Neural cell (in vitro differentiated cells): ENCODE data around the gene SAMD4A. TPM values are rescaled to one million over a fixed set of nuclear protein-coding genes. Genes with fewer than 3 reads are reported as not detected.

ENCODE experiments used
- H2AFZ ChIP-seq: fragments of 200-600, 300-800 bp; sonication (generic), shearing (Covaris generic); 2 replicates; pipeline ENCODE4 v1.6.0; 2014; ENCODE audit warnings: low read depth, mild to moderate bottlenecking, antibody characterized with exemption, low read length, moderate library complexity
- H3F3A ChIP-seq: fragments of 200-600 bp; shearing (Covaris generic); 2 replicates; pipeline ENCODE4 v1.6.1; 2016; ENCODE audit warnings: mild to moderate bottlenecking, moderate library complexity, mixed read lengths, antibody characterized with exemption, low read length; ENCODE audit not compliant: insufficient read depth, poor library complexity, severe bottlenecking
- H3K27ac ChIP-seq: fragments of 200-600, 300-800 bp; sonication (generic), shearing (Covaris generic); 2 replicates; pipeline ENCODE4 v1.5.1; 2014; ENCODE audit warnings: mild to moderate bottlenecking, low read length, moderate library complexity
- H3K27me3 ChIP-seq: fragments of 300-800, 200-600 bp; sonication (generic), shearing (Covaris generic); 2 replicates; pipeline ENCODE4 v1.6.0; 2014; ENCODE audit warnings: mild to moderate bottlenecking, low read depth, low read length, moderate library complexity; ENCODE audit not compliant: insufficient read depth
- H3K36me3 ChIP-seq: fragments of 300-800, 200-600 bp; sonication (generic), shearing (Covaris generic); 2 replicates; pipeline ENCODE4 v1.5.1; 2014; ENCODE audit warnings: mild to moderate bottlenecking, antibody characterized with exemption, low read length, moderate library complexity; ENCODE audit not compliant: insufficient read depth
- H3K4me2 ChIP-seq: fragments of 300-800, 200-600 bp; sonication (generic), shearing (Covaris generic); 2 replicates; pipeline ENCODE4 v1.6.0; 2014; ENCODE audit warnings: mild to moderate bottlenecking, low read length
- H3K4me3 ChIP-seq: fragments of 300-800, 200-600 bp; sonication (generic), shearing (Covaris generic); 2 replicates; pipeline ENCODE4 v1.5.1; 2014; ENCODE audit warnings: mild to moderate bottlenecking, low read length, moderate library complexity
- H3K79me2 ChIP-seq: fragments of 200-600 bp; shearing (Covaris generic); replicated peaks from 2 replicates; pipeline ENCODE4 v1.6.0; 2014; ENCODE audit warnings: mild to moderate bottlenecking, low read length, moderate library complexity; ENCODE audit not compliant: insufficient read depth
- H3K9ac ChIP-seq: fragments of 300-800, 200-600 bp; sonication (generic), shearing (Covaris generic); 2 replicates; pipeline ENCODE4 v1.6.1; 2016; ENCODE audit warnings: mild to moderate bottlenecking, low read length, mixed read lengths
- H3K9me2 ChIP-seq: fragments of 200-600 bp; shearing (Covaris generic); 2 replicates; pipeline ENCODE4 v1.6.1; 2016; ENCODE audit warnings: mild to moderate bottlenecking, low read length, mixed read lengths; ENCODE audit not compliant: insufficient read depth
- H3K9me3 ChIP-seq: fragments of 200-600, 300-800 bp; sonication (generic), shearing (Covaris generic); 2 replicates; pipeline ENCODE4 v1.6.1; 2016; ENCODE audit warnings: mild to moderate bottlenecking, mixed run types, low read length, moderate library complexity, mixed read lengths
- H4K20me1 ChIP-seq: fragments of 200-600 bp; shearing (Covaris generic); 2 replicates; pipeline ENCODE4 v1.6.1; 2016; ENCODE audit warnings: mild to moderate bottlenecking, mixed run types; ENCODE audit not compliant: insufficient read depth
- EP300 ChIP-seq: fragments of 450-650 bp; conservative IDR thresholded peaks from 2 replicates; pipeline ENCODE4 v1.6.1; 2014; ENCODE audit warnings: antibody characterized with exemption, mild to moderate bottlenecking, moderate library complexity; ENCODE audit not compliant: poor library complexity, severe bottlenecking
- EZH2 ChIP-seq: fragments of 200-600, 300-800 bp; shearing (Covaris generic), sonication (generic); IDR thresholded peaks from 2 replicates; pipeline ENCODE4 v1.6.1; 2014; ENCODE audit warnings: antibody characterized with exemption, low read length, borderline replicate concordance, mild to moderate bottlenecking; ENCODE audit not compliant: insufficient read depth, poor library complexity, severe bottlenecking
- MXI1 ChIP-seq: fragments of 450-650 bp; conservative IDR thresholded peaks from 2 replicates; pipeline ENCODE4 v1.6.1; 2014; ENCODE audit warnings: antibody characterized with exemption, mild to moderate bottlenecking; ENCODE audit not compliant: poor library complexity, severe bottlenecking
- POLR2AphosphoS5 ChIP-seq: IDR thresholded peaks from 2 replicates; pipeline ENCODE4 v1.6.1; 2012
- RAD21 ChIP-seq: fragments of 450-650 bp; conservative IDR thresholded peaks from 2 replicates; pipeline ENCODE4 v1.6.1; 2014; ENCODE audit warnings: antibody characterized with exemption, mild to moderate bottlenecking, moderate library complexity
- SMC3 ChIP-seq: fragments of 450-650 bp; conservative IDR thresholded peaks from 2 replicates; pipeline ENCODE4 v1.6.1; 2014; ENCODE audit warnings: antibody characterized with exemption, mild to moderate bottlenecking, moderate library complexity; ENCODE audit not compliant: poor library complexity
- TAF1 ChIP-seq: IDR thresholded peaks from 2 replicates; pipeline ENCODE4 v1.6.1; 2012; ENCODE audit warnings: low read depth
- polyA plus RNA-seq: library from polyadenylated mRNA; depleted of rRNA; stranded (reverse); fragments of >200 nt; gene quantifications from 2 replicates; pipeline ENCODE4 v1.2.3, GENCODE V29; 2014
- TF ChIP-seq, protein P1 (sequence below): fragments of 450-650 bp; IDR thresholded peaks from 2 replicates; pipeline ENCODE4 v1.5.1; 2014; ENCODE audit warnings: antibody characterized with exemption, mild to moderate bottlenecking, moderate library complexity; ENCODE audit not compliant: poor library complexity, severe bottlenecking
- TF ChIP-seq, protein P2 (sequence below): IDR thresholded peaks from 2 replicates; pipeline ENCODE4 v1.6.1; 2012; ENCODE audit warnings: borderline replicate concordance

Gene SAMD4A
- polyA plus RNA-seq, 1 donor from 2014 or later: 1.0 TPM

GRCh38 chr14:54691525-54692283 is 124.8 kb downstream of the SAMD4A start:
- no peaks in the 10 kb centered on the region for H3K9me2 ChIP-seq
- no peak overlapping the region for H3K4me3 ChIP-seq
- H3F3A ChIP-seq: no peaks in the 10 kb centered on the region
- no peak overlapping the region for H3K4me2 ChIP-seq
- no peaks in the 10 kb centered on the region for H3K9me3 ChIP-seq
- H3K79me2 ChIP-seq: no peaks in the 10 kb centered on the region
- no peak overlapping the region for H2AFZ ChIP-seq
- H3K27me3 ChIP-seq: no peaks in the 10 kb centered on the region
- H3K27ac ChIP-seq: no peak overlapping the region
- no peaks in the 10 kb centered on the region for H4K20me1 ChIP-seq
- no peaks in the 10 kb centered on the region for H3K36me3 ChIP-seq
- H3K9ac ChIP-seq: no peak overlapping the region
- no peak for TF ChIP-seq EP300
- no peak for TF ChIP-seq EZH2
- TF ChIP-seq, protein P1, sequence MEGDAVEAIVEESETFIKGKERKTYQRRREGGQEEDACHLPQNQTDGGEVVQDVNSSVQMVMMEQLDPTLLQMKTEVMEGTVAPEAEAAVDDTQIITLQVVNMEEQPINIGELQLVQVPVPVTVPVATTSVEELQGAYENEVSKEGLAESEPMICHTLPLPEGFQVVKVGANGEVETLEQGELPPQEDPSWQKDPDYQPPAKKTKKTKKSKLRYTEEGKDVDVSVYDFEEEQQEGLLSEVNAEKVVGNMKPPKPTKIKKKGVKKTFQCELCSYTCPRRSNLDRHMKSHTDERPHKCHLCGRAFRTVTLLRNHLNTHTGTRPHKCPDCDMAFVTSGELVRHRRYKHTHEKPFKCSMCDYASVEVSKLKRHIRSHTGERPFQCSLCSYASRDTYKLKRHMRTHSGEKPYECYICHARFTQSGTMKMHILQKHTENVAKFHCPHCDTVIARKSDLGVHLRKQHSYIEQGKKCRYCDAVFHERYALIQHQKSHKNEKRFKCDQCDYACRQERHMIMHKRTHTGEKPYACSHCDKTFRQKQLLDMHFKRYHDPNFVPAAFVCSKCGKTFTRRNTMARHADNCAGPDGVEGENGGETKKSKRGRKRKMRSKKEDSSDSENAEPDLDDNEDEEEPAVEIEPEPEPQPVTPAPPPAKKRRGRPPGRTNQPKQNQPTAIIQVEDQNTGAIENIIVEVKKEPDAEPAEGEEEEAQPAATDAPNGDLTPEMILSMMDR: peak; percentile 56
- TF ChIP-seq TAF1: no peak
- TF ChIP-seq SMC3: peak; percentile 34
- peak; percentile 56 for TF ChIP-seq RAD21
- TF ChIP-seq, protein P2, sequence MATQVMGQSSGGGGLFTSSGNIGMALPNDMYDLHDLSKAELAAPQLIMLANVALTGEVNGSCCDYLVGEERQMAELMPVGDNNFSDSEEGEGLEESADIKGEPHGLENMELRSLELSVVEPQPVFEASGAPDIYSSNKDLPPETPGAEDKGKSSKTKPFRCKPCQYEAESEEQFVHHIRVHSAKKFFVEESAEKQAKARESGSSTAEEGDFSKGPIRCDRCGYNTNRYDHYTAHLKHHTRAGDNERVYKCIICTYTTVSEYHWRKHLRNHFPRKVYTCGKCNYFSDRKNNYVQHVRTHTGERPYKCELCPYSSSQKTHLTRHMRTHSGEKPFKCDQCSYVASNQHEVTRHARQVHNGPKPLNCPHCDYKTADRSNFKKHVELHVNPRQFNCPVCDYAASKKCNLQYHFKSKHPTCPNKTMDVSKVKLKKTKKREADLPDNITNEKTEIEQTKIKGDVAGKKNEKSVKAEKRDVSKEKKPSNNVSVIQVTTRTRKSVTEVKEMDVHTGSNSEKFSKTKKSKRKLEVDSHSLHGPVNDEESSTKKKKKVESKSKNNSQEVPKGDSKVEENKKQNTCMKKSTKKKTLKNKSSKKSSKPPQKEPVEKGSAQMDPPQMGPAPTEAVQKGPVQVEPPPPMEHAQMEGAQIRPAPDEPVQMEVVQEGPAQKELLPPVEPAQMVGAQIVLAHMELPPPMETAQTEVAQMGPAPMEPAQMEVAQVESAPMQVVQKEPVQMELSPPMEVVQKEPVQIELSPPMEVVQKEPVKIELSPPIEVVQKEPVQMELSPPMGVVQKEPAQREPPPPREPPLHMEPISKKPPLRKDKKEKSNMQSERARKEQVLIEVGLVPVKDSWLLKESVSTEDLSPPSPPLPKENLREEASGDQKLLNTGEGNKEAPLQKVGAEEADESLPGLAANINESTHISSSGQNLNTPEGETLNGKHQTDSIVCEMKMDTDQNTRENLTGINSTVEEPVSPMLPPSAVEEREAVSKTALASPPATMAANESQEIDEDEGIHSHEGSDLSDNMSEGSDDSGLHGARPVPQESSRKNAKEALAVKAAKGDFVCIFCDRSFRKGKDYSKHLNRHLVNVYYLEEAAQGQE: no peak
- TF ChIP-seq POLR2AphosphoS5: no peak
- no peak for TF ChIP-seq MXI1

GRCh38 chr14:54692284-54692772 is 125.4 kb downstream of the SAMD4A start:
- Histone ChIP-seq H3K79me2 (no peaks in the 10 kb centered on the region), H3K4me3 (no peak overlapping the region)

More at GRCh38 chr14:54692284-54692772, 125.4 kb downstream of the SAMD4A start:
- H3K27ac ChIP-seq: no peak overlapping the region
- H3K36me3 ChIP-seq: no peaks in the 10 kb centered on the region
- H3K4me2 ChIP-seq: no peak overlapping the region
- TF ChIP-seq MXI1 (no peak), RAD21 (no peak), SMC3 (no peak), POLR2AphosphoS5 (no peak)
- TF ChIP-seq, protein P1: no peak
- no peak overlapping the region for H2AFZ ChIP-seq
- no peaks in the 10 kb centered on the region for H3K9me2 ChIP-seq
- no peaks in the 10 kb centered on the region for H3K27me3 ChIP-seq
- H3F3A ChIP-seq: no peaks in the 10 kb centered on the region
- no peaks in the 10 kb centered on the region for H3K9me3 ChIP-seq
- H3K9ac ChIP-seq: no peak overlapping the region
- H4K20me1 ChIP-seq: no peaks in the 10 kb centered on the region
